HG03196 (cell line): ENCODE data around the gene SIL1.
"Not testable (repeated sequence)": the region's sequence is repeated elsewhere in the genome, so short reads cannot be mapped to it uniquely, and the experiment has no call there.

Source experiments
- ATAC-seq: cut with Tn5 transposase; IDR thresholded peaks from one replicate; pipeline ENCODE4 v1.9.1; 2021; ENCODE audit not compliant: unreplicated experiment

SIL1 gene

GRCh38 chr5:139204196-139204595 lies 6.0 kb upstream of the SIL1 start:
- ATAC-seq = no peak

GRCh38 chr5:139199321-139199720 lies 1.2 kb upstream of the SIL1 start:
- no peak for ATAC-seq

GRCh38 chr5:139196296-139196956 lies 1.7 kb downstream of the SIL1 start:
- ATAC-seq = no peak

GRCh38 chr5:139194486-139194885 lies 3.7 kb downstream of the SIL1 start:
- ATAC-seq = no peak

- no peak for ATAC-seq
Measured at GRCh38 chr5:139193928-139194327, 4.2 kb downstream of the SIL1 start.

- ATAC-seq = not testable (repeated sequence)
Measured at GRCh38 chr5:139192906-139193305, 5.3 kb downstream of the SIL1 start.

- ATAC-seq = not testable (repeated sequence)
Measured at GRCh38 chr5:139191954-139192353, 6.2 kb downstream of the SIL1 start.

- no peak for ATAC-seq
Measured at GRCh38 chr5:139190125-139190524, 8.0 kb downstream of the SIL1 start.

- ATAC-seq = no peak
Measured at GRCh38 chr5:139188558-139189270, 9.5 kb downstream of the SIL1 start.

GRCh38 chr5:139186752-139187326 lies 11.3 kb downstream of the SIL1 start:
- ATAC-seq = no peak

- no peak for ATAC-seq
Measured at GRCh38 chr5:139186261-139186660, 11.9 kb downstream of the SIL1 start.

- ATAC-seq = no peak
Measured at GRCh38 chr5:139185589-139185988, 12.6 kb downstream of the SIL1 start.

- ATAC-seq = no peak
Measured at GRCh38 chr5:139183502-139183901, 14.7 kb downstream of the SIL1 start.

GRCh38 chr5:139182528-139183296 lies 15.5 kb downstream of the SIL1 start:
- peak; percentile 35 for ATAC-seq

- no peak for ATAC-seq
Measured at GRCh38 chr5:139181835-139182452, 16.2 kb downstream of the SIL1 start.

- no peak for ATAC-seq
Measured at GRCh38 chr5:139181322-139181730, 16.8 kb downstream of the SIL1 start.

- no peak for ATAC-seq
Measured at GRCh38 chr5:139180850-139181249, 17.3 kb downstream of the SIL1 start.

- ATAC-seq = not testable (repeated sequence)
Measured at GRCh38 chr5:139179778-139180513, 18.2 kb downstream of the SIL1 start.

- ATAC-seq = no peak
Measured at GRCh38 chr5:139178935-139179334, 19.2 kb downstream of the SIL1 start.

- no peak for ATAC-seq
Measured at GRCh38 chr5:139178589-139178917, 19.6 kb downstream of the SIL1 start.
